GM06990 (cell line): ENCODE measurements around the gene DSTN.

Experiments used
- DNase-seq: peaks from one replicate; pipeline ENCODE4 v3.0.0-alpha.2; 2011; ENCODE audit not compliant: insufficient read length; ENCODE audit errors: extremely low read depth
- H3K27me3 ChIP-seq: replicated peaks from 2 replicates; pipeline ENCODE4 v1.6.0; 2011; ENCODE audit warnings: low read length; ENCODE audit not compliant: control insufficient read depth, insufficient read depth
- H3K36me3 ChIP-seq: 2 replicates; pipeline ENCODE4 v1.5.1; 2011; ENCODE audit warnings: low read length; ENCODE audit not compliant: control insufficient read depth, insufficient read depth
- H3K4me3 ChIP-seq: replicated peaks from 2 replicates; pipeline ENCODE4 v1.5.1; 2011; ENCODE audit warnings: low read depth, mild to moderate bottlenecking, control low read depth, low read length
- TF ChIP-seq, protein P1 (sequence below): IDR thresholded peaks from 2 replicates; pipeline ENCODE4 v1.5.1; 2011; ENCODE audit warnings: low read length, control low read depth, mild to moderate bottlenecking, inconsistent platforms; ENCODE audit not compliant: insufficient read depth, poor library complexity, severe bottlenecking

The DSTN gene

DNA sequence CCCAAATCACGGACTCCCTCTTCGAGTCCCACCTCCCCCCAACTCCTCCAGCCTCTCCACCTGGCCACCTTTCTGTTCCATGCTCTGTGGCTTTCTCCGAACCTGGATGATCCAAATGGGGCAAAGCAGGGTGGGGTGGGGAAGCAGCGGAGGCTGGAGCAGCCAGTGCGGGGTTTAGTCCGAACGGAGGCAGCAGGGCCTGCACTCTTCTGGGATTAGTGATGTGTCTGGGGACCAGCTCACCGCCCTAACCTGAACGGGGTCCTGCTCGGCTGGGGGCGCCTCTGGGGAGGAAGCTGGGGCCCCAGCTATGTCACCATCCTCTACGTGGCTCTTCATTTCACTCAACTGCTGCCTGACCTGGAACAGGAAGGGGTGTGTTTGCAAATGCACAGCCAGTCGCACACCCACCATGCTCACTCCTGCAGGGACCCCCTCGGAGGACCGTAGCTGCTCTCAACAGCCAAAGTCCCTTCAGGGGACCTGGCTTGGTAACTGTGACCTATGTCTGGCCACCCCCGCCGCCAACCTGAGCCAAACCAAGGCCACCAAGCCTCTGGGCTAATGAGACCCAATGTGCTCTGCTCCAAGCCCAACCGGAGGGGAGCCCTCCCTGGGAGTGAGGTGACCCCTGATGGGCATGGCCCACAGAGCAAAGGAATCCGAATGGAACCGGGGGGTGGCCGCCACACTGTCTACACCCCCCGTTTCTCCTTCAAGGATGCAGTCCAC is 46.8 kb downstream of the DSTN start:
- no peak overlapping the region for H3K4me3 ChIP-seq
- DNase-seq, result no peak
- TF ChIP-seq, protein P1, sequence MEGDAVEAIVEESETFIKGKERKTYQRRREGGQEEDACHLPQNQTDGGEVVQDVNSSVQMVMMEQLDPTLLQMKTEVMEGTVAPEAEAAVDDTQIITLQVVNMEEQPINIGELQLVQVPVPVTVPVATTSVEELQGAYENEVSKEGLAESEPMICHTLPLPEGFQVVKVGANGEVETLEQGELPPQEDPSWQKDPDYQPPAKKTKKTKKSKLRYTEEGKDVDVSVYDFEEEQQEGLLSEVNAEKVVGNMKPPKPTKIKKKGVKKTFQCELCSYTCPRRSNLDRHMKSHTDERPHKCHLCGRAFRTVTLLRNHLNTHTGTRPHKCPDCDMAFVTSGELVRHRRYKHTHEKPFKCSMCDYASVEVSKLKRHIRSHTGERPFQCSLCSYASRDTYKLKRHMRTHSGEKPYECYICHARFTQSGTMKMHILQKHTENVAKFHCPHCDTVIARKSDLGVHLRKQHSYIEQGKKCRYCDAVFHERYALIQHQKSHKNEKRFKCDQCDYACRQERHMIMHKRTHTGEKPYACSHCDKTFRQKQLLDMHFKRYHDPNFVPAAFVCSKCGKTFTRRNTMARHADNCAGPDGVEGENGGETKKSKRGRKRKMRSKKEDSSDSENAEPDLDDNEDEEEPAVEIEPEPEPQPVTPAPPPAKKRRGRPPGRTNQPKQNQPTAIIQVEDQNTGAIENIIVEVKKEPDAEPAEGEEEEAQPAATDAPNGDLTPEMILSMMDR, result no peak
- no peaks in the 10 kb centered on the region for H3K27me3 ChIP-seq
- peaks cover 31% of the 10 kb centered on the region for H3K36me3 ChIP-seq

- no peak for DNase-seq
- TF ChIP-seq, protein P1, result peak; percentile 64
- Histone ChIP-seq H3K4me3 (no peak overlapping the region), H3K36me3 (peaks cover 36% of the 10 kb centered on the region), H3K27me3 (no peaks in the 10 kb centered on the region)
Observed at GRCh38 chr20:17617212-17617867, 47.5 kb downstream of the DSTN start.

- H3K27me3 ChIP-seq, result no peaks in the 10 kb centered on the region
- H3K4me3 ChIP-seq, result no peak overlapping the region
- DNase-seq, result no peak
- H3K36me3 ChIP-seq, result peaks cover 41% of the 10 kb centered on the region
- TF ChIP-seq, protein P1, result no peak
Observed at GRCh38 chr20:17617868-17618672, 48.2 kb downstream of the DSTN start.

GRCh38 chr20:17618673-17619013 is 48.8 kb downstream of the DSTN start:
- DNase-seq, result no peak
- H3K36me3 ChIP-seq, result peaks cover 40% of the 10 kb centered on the region
- no peak overlapping the region for H3K4me3 ChIP-seq
- TF ChIP-seq, protein P1, result no peak
- H3K27me3 ChIP-seq, result no peaks in the 10 kb centered on the region

GRCh38 chr20:17619351-17620093 is 49.6 kb downstream of the DSTN start:
- Histone ChIP-seq H3K36me3 (peaks cover 46% of the 10 kb centered on the region), H3K27me3 (no peaks in the 10 kb centered on the region), H3K4me3 (no peak overlapping the region)
- no peak for DNase-seq
- TF ChIP-seq, protein P1, result no peak
